GM12892 (cell line): Measurements from ENCODE around the gene FRMPD2.
A peak's percentile ranks its signal among the peaks of the same experiment; 100 is the strongest.

Source experiments
- DNase-seq: peaks from one replicate; pipeline ENCODE4 v3.0.0; 2011; ENCODE audit not compliant: insufficient read length
- FAIRE-seq: peaks from 2 replicates; lab custom pipeline; 2011; peaks lifted over from hg19 to GRCh38; lab: Jason Lieb, UNC
- POLR2A ChIP-seq: IDR thresholded peaks from 2 replicates; pipeline ENCODE4 v1.6.1; 2011; ENCODE audit warnings: low read depth, low read length, control low read depth
- POLR2AphosphoS5 ChIP-seq: IDR thresholded peaks from 2 replicates; pipeline ENCODE4 v1.6.1; 2011; ENCODE audit warnings: low read depth, low read length, control low read depth
- TAF1 ChIP-seq: IDR thresholded peaks from 2 replicates; pipeline ENCODE4 v1.6.1; 2011; ENCODE audit warnings: low read depth, mild to moderate bottlenecking, control low read depth, low read length, borderline replicate concordance

FRMPD2 gene

DNA sequence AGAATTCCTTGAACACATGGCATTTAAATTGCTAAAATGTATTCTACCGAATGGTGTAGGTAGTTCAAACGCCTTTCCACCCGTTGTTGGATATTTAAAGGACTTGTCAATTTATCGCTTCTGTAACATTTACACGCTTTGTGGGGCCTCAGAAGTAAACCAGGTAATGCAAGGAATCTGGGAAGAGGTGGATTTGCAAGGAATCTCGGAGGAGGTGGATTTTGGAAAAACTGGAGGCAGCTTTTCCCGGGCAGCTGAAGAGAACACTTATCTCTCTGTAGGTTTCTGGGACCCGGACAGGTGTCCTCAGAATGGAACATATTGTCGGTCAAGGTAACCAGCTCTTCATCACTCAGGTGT lies 31.4 kb upstream of the FRMPD2 start:
- no peak for TF ChIP-seq POLR2A
- no peak for TF ChIP-seq TAF1
- TF ChIP-seq POLR2AphosphoS5, result no peak
- FAIRE-seq, result no peak
- DNase-seq, result no peak

DNA sequence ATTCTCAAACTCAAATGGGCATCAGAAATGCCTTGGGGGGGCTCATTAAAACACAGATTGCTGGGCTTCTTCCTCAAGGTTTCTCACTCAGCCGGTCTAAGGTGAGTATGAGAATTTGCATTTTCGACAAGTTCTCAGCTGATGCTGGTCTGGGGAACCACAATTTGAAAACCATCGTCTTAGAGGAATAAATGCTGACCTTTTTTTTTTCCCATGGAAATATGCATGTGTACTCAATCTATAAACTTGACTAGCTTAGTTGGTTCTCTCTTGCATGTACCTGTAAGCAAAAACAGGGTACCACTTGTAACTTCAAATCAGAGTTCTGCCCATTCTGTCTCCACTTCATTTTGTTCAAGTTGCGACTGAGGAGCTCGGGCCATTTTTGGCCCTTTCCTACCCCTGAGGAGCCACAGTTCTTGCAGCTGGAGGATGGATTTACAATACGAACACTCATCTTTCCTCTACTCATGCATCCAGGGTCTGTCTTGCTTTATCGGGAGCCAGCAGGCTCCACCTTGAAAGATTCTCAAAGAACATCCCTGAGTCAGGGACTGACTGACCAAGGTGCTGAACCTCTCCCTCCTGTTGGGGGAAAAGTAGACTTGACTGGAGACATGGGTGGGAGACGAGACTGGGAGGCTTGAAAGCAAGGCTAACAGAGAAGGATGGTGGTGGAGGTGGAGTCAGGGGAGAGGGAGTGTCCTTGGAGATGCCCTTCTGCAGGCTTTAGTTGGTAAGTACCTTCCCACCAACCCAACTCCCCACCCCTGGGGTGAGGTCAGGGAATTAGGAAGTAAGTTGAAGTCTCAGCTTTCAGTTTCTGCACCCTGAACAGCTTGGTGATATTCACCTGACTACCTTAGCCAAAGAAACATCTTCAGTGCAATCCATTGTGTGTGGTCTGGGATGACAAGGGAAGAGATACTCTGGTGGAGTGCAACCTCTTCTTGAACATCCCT lies 28.3 kb upstream of the FRMPD2 start:
- DNase-seq (no peak), FAIRE-seq (peak; percentile 76)
- TF ChIP-seq POLR2AphosphoS5 (no peak), POLR2A (no peak), TAF1 (no peak)

DNA sequence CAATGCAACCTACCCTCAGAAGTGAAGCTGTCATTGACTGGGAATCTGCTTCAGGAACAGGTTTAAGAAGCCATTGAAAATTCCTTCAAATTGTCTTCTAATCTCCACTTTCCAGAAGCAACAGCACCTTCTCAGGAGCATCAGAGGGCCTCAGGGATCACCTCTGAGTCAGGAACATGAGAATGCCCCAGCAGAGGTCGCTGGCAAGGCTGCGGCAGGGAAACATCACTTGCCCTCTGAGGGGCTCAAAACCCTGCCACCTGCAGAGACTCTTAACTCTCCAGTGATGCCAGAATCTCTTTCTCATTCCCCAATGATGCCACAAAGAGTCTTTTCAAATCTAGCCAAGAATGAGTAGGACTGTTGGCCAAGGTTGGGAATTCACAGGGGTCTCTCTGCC lies 26.1 kb upstream of the FRMPD2 start:
- FAIRE-seq, result no peak
- no peak for TF ChIP-seq POLR2AphosphoS5
- TF ChIP-seq TAF1, result no peak
- TF ChIP-seq POLR2A, result no peak
- no peak for DNase-seq

DNA sequence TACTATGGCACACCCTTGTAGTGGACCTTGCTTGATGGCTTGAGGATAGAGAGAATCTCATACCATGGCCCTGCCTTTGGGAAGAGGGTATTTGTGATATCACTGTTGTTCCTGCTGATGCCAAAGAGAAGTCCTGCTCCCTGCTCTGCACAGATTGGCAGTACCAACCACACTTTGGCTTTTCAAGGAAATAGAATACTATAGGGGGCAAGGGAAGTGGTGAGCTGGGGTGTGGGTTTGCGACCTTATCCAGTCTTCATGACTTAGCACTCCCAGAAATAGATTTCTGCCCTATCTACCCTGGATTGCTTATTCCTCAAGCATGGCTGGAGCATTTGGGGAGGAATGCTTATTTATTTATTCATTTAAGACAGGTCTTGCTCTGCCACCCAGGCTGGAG lies 25.2 kb upstream of the FRMPD2 start:
- FAIRE-seq, result no peak
- TF ChIP-seq POLR2AphosphoS5, result no peak
- no peak for TF ChIP-seq TAF1
- no peak for TF ChIP-seq POLR2A
- DNase-seq, result no peak

DNA sequence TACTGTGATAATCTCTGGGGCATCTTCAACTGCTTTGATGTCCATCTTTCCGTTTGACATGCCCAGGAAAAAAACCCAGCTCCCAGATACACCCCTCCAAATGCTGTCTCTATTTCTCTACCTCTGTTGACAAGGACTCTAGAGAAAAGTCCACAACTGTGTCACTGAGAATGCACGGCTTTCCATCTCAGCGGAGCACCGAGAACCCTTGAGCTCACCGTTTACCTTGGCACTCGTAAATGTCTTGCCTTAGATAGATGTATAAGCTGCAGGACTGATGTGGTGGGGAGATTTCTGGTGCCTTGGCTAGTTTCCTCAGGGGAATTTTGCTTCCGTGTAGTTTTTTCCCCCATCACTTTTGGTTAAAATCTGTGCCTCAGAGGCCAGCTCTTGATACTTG lies 24.6 kb upstream of the FRMPD2 start:
- FAIRE-seq, result no peak
- TF ChIP-seq POLR2AphosphoS5 (no peak), TAF1 (no peak), POLR2A (no peak)
- DNase-seq, result no peak

DNA sequence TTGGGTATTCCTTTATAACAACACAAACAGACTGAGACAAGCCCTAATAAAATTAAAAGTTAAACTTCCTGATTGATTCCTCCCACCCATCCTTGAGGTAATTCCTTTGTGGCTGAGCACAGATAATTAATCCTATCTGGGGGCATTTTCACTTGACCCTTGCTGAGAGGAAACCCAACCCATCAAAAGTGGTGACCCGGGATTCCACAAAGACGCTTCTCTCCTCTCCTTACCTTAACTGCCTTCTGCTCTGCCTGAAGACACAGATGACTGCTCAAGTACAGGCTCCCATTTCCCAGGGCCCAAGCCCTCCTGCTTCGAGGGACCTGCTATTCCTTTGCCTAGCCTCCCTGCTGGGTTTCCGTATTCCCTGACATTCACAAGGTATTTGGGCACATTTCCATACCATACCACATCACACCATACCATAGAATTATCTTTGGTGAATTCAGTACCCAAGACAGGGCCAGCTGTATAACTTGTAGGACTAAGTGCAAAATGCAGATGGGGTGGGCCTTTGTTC lies 22.1 kb upstream of the FRMPD2 start:
- no peak for DNase-seq
- no peak for TF ChIP-seq POLR2AphosphoS5
- TF ChIP-seq POLR2A, result no peak
- TF ChIP-seq TAF1, result no peak
- no peak for FAIRE-seq

DNA sequence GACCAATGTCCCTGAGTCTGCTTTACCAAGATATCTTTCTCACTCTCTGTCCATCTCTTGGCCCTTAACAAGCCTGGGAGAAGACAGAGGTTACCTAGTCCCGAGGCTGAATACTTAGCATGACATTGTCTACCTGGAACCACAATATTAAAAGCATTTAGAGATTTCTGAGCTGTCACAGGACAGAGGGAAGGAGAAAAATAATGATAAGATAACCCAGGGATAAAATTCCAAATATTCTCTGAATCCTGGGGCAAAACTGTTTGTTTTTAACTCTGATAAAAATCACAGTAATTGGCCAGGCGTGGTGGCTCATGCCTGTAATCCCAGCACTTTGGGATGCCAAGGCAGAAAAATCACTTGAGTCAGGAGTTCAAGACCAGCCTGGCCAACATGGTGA lies 19.9 kb upstream of the FRMPD2 start:
- no peak for DNase-seq
- TF ChIP-seq TAF1 (no peak), POLR2AphosphoS5 (no peak), POLR2A (no peak)
- FAIRE-seq, result no peak

DNA sequence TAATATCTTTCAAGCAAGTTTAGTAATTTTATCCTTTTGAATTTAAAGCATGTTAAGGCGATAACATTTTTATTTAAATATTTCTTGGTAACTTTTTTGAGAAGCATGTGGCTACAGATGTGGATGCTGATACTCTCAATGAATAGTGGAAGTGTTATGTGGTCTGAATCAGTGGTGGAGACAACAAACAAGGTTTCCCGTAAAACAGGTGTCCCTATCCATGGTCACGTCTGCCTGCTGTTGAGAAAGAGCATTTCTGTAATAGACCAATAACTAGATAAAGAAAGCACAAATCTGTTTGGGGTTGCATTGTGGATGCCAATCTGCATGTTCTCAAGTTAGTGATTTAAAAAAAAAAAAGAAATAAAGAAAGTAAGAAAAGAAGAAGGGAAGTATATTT lies 18.1 kb upstream of the FRMPD2 start:
- TF ChIP-seq POLR2AphosphoS5 (no peak), TAF1 (no peak), POLR2A (no peak)
- no peak for DNase-seq
- no peak for FAIRE-seq

DNA sequence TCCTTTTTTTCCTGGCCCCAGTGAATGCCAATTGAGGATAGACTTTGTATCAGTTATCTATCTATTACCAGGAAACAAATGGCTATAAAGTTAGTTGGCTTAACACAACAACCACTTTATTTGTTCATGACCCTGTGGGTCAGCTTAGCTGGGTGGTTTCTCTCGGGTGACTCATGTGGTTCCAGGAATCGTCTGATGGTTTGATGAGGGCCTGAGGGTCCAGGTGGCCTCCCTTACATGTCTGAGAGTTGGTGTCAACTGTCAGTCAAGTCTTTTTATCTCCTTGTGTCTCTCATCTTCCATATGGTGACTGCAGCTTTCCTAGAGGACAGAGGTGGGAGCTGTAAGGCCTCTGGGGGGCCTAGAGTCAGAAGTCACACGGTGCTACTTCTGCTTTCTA lies 16.7 kb upstream of the FRMPD2 start:
- TF ChIP-seq TAF1, result no peak
- TF ChIP-seq POLR2AphosphoS5, result no peak
- TF ChIP-seq POLR2A, result no peak
- FAIRE-seq (no peak), DNase-seq (no peak)

DNA sequence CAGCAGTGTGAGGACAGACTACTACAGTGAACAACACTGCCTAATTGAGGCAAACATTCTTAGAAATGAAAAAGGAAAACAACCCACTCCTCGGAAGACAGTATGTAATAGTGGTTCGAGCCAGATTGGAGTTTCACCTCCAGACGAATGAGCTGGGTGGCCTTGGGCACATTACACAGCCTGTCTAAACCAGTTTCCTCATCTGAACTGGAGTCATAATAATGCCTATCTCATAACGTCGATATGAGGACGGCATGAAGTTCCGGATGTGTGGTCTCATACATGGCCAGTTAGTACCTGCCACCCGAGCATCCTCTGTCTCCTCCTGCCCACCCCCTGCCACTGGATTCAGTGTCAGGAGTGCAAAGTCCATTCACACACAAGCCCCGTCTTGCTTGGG lies 15.8 kb upstream of the FRMPD2 start:
- DNase-seq (no peak), FAIRE-seq (no peak)
- TF ChIP-seq POLR2A, result no peak
- no peak for TF ChIP-seq TAF1
- TF ChIP-seq POLR2AphosphoS5, result no peak

DNA sequence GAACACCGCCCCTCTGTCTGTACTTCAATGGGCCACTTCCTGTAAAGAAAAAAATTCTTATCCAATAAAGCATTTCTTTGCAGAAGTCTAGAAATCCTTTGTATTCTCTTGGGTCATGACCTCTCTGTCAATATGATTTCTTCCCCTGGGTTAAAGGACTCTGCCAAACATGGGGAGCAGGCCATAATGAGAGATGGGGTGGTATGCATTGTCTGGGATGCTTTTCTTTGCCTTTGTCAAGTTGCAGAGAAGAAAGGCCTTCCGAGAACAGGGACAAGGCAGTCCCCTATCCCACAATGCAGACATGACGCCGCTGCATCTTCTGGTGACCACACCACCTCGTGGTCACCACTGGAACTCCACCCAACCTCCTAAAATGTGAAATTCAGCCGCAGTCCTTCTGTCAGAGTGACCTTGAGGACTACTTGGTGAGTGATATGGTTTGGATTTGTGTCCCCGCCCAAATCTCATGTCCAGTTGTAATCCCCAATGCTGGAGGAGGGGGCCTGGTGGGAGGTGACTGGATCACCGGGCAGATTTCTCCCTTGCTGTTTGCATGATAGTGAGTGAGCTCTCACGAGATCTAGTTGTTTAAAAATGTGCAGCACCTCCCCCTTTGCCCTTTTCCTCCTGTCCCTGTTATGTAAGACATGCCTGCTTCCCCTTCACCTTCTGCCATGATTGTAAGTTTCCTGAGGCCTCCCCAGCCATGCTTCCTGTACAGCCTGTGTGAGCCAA lies 15.2 kb upstream of the FRMPD2 start:
- DNase-seq, result no peak
- TF ChIP-seq TAF1, result no peak
- TF ChIP-seq POLR2AphosphoS5, result no peak
- no peak for TF ChIP-seq POLR2A

More for the DNA sequence above, 15.2 kb upstream of the FRMPD2 start:
- peak; percentile 75 for FAIRE-seq
